HG02943 (cell line): ENCODE measurements around the gene PGRMC1.
"Not testable (repeated sequence)": the region's sequence is repeated elsewhere in the genome, so short reads cannot be mapped to it uniquely, and the experiment has no call there.

ENCODE experiments used
- ATAC-seq: cut with Tn5 transposase; IDR thresholded peaks from one replicate; pipeline ENCODE4 v1.9.1; 2021; ENCODE audit warnings: mild to moderate bottlenecking, low read depth, moderate library complexity; ENCODE audit not compliant: unreplicated experiment

PGRMC1 gene

DNA sequence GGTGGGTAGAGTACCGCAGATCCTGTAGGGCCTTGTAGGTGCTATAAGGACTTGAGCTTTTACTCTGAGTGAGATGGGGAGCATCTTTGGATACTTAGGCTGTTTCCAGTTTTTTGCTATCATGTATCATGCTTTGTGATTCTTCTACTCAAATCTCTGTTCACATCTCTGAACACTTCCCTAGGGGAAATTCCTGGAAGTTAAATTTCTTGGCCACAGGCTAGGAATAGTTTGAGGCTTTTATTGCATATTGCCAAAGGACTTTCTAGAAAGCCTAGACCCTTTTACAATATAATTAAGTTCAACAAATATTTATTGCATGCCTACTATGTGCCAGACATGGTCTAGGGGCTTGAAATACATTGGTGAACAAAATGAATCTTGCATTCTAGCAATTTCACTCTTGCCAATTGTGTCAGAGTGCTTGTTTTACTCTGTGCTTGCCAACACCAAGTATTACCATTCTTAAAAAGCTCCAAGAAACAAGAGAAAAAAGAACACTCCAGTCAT, 4.1 kb upstream of the PGRMC1 start:
- no peak for ATAC-seq

DNA sequence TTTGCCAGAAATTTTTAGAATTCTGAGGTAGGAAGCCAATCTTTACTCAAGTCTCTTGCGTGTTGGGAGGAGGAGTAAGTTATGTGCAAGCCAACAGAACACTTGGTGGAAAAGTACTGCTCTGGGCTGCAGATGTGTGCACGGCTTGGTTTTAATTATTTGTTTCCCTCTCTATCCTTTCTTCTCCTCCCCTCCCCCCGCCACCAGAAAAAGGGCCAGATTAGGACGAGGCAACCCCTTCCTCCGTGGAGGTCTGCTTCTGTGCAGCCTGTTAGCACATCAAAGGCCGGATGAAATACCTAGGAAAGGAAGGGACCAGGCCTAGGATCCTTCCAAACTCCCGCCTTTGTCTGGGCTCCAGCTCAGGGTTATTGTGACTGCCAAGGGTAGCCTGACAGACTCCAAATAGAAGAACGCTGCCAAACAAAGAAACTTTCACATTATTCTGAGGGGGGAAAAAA, 1.0 kb upstream of the PGRMC1 start:
- no peak for ATAC-seq

DNA sequence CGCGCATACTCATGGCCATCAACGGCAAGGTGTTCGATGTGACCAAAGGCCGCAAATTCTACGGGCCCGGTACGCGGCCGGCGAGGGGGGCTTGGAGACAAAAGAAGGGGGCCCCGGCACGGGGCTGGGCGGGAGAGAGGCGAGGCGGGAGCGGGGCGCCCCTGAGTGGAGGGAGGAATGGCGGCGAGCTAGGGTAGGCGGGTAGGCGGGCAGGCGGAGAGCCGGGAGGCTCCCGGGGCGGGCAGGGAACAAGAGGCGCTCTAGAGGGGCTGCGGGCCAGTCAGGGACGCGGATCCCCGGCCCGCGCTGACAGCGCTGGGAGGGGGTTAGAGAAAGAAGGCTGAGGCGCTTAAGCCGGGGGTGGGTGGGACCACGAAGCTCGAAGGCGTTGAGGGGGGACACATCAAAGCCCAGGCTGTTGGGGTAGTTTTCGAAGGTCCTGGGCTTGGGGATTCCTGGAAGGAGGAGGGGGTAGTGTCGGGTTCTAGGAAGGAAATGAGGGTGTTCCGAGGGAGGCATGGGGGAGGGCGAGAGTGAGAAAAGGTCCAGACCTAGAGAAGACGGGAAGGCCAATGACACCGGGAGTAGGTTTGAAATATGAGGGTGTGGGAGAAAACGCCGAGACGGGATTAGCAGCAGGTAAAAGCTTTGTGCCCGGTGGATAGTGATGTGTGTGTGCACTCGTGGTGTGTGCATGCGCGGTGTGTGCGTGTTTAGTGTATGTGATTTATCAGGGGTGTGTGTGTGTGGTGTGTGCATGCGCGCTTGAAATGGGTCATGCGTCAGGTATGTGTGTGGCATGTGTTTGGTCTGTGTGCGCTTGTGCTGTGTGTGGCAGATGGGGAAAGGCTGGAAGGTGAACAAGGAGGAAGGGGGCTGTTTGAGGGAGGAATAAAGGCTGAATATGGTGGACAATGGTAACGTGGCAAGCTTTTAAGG, 807 bp downstream of the PGRMC1 start:
- ATAC-seq, result peak; percentile 15

DNA sequence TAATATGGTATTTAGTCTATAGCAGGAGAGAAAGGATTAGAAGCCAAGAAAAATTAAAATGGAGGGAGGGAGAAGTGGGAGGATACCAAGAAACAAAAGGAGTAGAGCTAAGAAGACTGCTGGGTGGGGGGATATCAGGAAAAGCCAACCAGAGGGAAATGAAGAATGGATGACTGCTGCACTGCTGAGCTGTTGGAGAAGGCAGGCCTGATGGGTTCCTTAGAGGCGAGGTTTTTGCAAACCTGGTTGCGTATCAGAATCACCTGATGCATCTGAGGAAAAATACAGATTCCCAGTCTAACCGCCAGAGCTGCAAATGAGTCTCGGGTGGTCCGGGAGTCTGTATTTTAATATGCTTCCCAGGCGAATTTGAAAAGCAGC, 1.5 kb downstream of the PGRMC1 start:
- no peak for ATAC-seq

DNA sequence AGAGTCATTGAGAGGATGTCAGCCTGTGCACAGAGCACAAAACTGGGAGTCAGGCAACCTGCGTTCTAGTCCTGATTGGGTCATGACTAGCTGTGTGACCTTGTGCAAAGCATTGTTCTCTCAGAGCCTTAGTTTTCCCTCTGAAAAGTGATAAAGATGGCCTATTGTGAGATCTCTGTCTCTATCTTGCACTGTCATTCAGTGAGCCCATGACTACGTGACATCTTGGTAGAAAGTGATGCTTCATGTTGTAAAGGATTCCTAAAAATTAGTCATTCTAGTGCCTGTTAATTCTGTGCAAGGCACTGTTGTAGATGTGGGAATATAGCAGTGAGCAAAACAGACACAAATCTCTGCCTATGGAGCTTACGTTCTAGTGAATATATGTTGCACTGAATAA, 2.5 kb downstream of the PGRMC1 start:
- no peak for ATAC-seq

DNA sequence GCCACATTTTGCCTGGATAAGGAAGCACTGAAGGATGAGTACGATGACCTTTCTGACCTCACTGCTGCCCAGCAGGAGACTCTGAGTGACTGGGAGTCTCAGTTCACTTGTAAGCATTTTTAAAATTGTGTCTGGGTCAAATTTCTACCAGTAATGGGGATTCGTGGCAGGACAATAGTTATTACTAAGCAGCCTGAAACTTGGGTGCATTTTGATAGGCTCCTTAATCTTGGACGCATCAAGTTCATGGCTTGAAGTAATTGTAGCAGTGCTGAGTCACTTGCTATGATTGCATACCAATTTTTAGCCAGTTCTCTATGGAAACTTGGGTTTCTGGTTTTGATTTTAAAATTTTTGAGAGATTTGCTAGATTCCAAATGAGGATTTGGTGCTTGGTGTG, 4.3 kb downstream of the PGRMC1 start:
- no peak for ATAC-seq

DNA sequence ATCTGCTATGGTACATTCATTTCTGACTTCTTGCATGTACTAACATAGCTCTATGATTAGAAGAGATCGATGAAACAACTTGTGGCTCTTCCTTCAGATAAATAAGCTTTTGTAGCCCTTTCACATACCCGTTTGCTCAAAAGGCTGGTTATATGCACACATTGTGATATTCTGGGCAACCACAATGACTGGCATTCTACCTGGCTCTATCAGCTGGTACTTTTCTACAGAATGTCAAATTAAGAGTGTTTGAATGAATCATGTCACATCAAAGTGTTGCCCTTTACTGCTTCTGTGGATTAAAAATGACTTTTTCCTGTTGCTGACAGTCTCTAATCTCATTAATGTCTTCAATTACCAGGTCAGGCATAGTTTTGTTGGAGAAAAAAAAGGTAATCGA, 11.6 kb downstream of the PGRMC1 start:
- no peak for ATAC-seq

DNA sequence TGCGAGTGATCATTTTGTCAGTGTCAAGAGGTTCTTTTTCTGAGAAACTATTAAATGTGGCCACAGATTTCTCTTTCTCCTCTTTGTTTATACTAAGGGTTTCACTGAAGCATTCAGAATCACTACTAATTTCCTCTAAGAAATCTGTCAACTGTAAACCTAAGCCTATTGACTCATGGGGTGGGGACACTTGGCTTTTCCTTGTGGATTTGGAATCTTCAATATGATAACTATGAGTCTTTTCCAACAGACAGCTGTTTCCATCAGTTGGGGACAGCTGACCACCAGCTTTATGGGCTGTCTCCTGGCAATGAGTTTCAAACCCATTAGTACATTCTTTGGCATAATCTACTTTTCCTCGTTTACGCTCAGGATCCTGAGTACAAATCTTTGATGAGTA, 13.8 kb downstream of the PGRMC1 start:
- ATAC-seq, result no peak

DNA sequence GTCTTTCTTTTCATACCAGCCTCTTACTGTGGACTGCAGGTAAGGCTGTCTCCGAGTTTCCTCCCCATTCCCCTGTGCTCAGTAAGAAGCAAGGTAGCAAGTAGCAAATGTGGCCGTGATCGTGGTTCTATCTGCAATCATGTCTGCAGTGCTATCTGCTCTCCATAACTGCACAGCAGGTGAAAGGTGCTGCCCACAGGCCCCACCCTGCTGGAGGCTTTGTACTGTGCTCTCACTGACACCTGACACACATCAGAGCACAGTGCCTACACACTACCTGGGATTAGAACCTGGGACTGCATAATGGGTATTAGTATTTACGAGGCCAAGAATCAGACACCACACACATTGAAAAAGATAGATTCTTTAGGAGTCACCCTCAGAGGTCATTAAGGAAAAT, 15.3 kb downstream of the PGRMC1 start:
- ATAC-seq, result no peak

DNA sequence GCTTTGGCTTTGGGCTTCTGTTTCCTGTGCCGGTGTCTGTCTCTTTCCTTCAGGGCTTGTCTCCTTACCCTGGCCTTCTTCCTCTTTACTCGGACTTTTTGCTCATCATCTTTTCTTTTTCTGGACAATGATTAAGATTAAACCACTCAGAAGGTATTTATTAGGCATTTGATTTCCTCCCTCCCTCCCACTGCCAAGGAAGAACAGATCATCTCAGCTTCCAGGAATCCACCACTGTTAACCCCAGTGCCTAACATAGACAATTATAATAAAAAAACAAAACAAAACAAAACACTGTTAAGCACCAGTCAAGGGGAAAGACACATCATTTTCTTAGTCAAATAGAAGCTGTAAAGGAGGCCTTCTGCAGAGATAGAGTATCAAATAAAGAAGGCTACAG, 16.6 kb downstream of the PGRMC1 start:
- ATAC-seq, result no peak

DNA sequence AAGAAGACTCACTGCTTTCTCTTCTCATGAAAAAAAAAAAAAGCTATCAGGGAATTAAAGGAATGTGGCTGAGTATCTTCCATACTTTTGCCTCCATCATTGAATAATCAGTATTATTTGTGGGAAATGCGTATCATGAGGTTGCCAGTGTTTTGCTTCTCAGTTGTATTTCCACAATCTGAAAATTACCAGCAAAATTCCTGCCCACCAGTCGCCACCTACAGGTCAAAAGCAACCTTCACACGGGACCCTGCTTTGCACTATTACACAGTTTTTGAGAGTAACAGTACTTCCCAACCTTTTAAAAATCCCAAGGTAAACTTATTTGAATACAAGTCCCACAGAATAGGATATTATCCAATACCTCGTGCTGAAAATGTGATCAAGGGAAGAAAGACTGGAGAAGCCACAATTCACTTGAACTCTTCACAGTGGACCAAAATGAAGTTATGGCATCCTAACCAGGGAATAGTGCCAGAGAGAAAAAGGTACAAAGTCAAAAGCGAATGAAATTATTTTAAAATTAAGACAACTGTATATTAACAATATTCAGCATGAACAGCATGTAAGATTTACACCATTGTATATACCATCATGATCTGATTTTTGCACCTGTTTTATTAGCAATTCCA, 30.4 kb downstream of the PGRMC1 start:
- ATAC-seq, result no peak

DNA sequence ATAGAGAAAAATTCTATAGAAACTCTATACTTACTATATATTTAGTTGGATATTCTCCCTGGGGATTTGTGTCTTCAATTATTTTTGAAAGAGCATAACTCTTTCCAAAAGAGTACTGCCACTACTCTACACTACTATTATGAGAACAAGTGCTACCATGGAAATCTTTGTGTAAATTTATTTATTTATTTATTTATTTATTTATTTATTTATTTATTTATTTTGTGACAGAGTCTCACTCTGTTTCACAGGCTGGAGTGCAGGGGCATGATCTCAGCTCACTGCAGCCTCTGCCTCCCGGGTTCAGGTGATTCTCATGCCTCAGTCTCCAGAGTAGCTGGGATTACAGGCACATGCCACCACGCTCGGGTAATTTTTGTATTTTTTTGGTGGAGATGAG, 31.0 kb downstream of the PGRMC1 start:
- ATAC-seq, result not testable (repeated sequence)

DNA sequence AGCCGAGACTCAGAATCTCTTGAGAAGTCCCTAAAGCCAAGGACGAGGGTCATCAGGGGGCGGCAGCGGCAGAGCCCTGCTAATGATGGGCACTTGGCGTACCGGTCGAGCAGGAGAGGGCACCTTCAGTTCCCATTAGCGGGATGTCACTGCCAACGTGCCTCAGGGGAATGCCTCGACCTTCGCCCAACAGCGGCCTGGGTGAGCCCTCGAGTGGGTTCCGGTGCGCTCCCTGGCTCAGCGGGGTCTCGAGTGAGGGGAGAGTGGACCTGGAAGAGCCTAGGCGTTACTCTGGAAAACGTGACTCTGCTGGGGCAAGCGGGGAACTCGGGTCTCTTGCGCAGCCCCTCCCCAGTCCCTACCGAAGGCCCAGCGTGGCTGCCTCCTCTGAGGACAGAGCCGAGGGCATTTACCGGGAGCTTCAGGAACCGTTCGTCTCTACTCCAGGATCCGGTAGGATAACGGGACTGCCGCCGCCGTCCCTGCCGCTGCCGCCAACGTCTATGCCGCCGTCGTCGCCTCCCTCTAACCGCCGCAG, 36.9 kb downstream of the PGRMC1 start:
- no peak for ATAC-seq

DNA sequence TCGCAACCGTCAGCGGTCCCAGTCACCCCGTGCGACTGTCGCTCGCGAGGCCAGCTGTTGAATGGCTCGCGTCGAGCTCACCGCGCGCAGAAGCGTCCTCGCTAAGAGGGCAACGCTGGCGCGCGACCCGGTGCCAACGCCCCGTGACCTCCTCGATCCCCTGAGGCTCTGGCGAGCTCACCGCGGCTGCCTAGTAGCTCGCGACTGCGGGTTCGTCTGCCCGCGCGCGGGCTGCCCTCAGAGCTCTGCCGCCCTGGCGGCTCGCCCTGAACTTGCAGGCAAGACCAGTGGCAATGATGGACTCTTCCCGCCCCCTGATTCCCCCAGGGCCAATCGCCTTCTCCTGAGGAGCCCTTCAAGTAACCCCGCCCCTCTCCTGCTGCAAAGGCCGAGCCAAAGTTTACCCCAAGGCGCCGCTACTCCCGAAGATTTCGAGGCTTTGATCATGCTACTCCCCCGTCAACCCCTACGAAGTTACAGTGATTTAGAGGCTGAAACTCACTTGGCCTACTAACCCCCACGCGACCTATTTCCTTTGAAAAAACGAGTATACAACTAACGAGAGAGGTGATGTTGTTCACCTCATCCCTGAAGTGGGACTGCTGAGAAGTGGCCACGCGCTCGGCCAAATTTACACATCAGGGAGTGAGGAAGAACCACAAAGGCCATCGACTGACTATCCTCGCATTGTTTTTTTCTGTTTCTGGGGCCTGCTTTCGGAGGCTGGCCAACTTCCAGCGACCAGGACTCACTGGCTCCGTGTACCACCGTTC, 37.5 kb downstream of the PGRMC1 start:
- ATAC-seq, result no peak

DNA sequence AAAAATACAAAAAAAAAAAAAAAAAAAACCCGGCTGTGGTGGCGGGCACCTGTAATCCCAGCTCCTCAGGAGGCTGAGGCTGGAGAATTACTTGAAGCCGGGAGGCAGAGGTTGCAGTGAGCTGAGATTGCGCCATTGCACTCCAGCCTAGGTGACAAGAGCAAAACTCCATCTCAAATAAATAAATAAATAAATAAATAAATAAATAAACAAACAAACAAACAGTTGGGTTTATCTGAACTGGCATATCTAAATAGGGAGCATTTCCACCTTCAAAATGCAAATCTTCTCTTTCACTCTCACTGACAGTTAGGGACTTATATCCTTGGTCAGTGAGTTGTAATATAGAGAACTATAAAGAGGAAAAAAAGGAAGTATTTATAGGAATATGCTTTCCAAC, 46.3 kb downstream of the PGRMC1 start:
- not testable (repeated sequence) for ATAC-seq

DNA sequence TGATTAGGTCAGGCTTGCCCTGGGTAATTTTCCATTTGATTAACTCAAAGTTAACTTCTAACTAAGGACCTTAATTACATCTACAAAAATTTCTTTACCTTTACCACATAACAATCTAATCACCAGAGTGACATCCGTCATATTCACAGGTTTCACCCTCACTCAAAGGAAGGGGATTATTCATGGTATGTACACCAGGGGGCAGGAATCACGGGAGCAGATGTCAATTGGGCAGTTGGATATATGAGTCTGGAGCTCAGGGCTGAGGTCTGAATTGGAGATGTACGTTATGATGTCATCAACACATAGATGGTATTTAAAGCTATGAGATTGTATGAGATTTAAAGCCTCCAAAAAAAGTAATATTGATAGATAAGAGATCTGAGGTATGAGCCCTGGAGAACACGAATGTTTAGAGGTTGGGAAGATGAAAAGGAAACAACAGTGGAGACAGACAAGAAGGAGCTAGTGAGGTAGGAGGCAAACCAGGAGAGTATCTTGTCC, 52.9 kb downstream of the PGRMC1 start:
- ATAC-seq, result no peak

DNA sequence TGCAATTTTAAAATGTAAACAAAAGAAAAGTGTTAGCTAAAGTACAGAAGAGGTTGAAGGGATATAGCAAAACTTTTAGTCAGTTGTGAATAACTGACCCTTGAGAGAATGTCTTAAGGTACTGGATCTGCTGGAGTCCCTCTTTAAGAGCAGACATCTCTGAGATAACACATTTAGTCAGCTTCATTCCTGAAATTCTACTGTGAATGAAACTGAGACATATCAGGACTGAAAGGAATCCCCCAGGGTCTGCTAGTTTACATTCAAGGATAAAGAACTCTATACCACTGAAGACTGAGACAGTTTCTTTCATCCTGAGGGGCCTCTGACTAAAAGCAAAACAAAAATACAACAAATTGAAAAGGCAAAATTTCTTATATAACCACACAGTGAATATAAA, 54.4 kb downstream of the PGRMC1 start:
- ATAC-seq, result no peak

DNA sequence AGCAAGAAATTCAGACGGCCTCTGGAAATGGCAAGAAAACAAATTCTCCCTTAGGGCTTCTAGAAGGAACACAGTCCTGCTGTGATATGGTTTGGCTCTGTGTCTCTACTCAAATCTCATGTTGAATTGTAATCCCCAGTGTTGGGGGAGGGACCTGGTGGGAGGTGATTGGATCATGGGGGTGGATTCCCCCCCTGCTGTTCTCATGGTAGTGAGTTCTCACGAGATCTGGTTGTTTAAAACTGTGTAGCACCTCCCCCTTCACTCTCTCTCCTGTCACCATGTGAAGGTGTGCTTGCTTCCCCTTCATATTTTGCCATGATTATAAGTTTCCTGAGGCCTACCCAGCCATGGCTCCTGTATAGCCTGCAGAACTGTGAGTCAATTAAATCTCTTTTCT, 55.2 kb downstream of the PGRMC1 start:
- ATAC-seq, result not testable (repeated sequence)

DNA sequence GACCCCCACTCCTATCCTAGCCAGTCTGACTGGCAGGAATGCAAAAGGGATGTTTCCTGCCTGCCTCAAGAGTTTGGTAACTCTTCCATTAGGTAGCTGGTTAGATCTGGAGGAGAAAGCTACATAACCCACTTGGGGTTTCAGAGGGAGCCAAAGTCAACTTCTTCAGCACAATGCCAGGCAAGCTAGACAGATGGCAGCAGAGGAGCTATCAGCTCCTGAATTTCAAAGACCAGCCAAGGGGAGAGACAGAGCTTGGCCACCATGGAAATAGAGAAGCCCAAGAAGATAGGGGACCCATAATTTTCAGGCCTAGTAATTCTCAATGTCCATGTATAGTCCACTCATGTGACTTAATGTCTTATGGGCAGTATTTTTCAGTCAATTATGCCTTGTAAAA, 56.4 kb downstream of the PGRMC1 start:
- ATAC-seq, result no peak
